MM.1S (cell line): ENCODE results near the gene IGHMBP2.

Source experiments
- CTCF ChIP-seq: fragments of 300-600 bp; sonication (generic); IDR thresholded peaks from 2 replicates; pipeline ENCODE4 v1.5.1; 2016; ENCODE audit warnings: antibody characterized with exemption, low read length, mixed read lengths
- EZH2 ChIP-seq: fragments of 300-600 bp; sonication (generic); optimal IDR thresholded peaks from 2 replicates; pipeline ENCODE3; 2017; ENCODE audit warnings: low read depth, mild to moderate bottlenecking, antibody characterized with exemption, low read length, mixed read lengths
- EZH2phosphoT487 ChIP-seq: fragments of 300-600 bp; sonication (generic); IDR thresholded peaks from 2 replicates; pipeline ENCODE4 v1.6.1; 2018; ENCODE audit warnings: antibody characterized with exemption, low read length

- TF ChIP-seq CTCF (no peak), EZH2phosphoT487 (no peak), EZH2 (no peak)
These were observed 28.7 kb downstream of the IGHMBP2 start for GRCh38 chr11:68932358-68932757.
